HG02970 (cell line): ENCODE results near the gene TBCD.
"Not testable (repeated sequence)": the region's sequence is repeated elsewhere in the genome, so short reads cannot be mapped to it uniquely, and the experiment has no call there.

Source experiments
- ATAC-seq: cut with Tn5 transposase; IDR thresholded peaks from one replicate; pipeline ENCODE4 v1.9.1; 2021; ENCODE audit warnings: mild to moderate bottlenecking, moderate library complexity, moderate number of reproducible peaks; ENCODE audit not compliant: unreplicated experiment, low FRiP score

The TBCD gene

GRCh38 chr17:82754297-82755208 is 2.7 kb downstream of the TBCD start:
- ATAC-seq, result no peak

DNA sequence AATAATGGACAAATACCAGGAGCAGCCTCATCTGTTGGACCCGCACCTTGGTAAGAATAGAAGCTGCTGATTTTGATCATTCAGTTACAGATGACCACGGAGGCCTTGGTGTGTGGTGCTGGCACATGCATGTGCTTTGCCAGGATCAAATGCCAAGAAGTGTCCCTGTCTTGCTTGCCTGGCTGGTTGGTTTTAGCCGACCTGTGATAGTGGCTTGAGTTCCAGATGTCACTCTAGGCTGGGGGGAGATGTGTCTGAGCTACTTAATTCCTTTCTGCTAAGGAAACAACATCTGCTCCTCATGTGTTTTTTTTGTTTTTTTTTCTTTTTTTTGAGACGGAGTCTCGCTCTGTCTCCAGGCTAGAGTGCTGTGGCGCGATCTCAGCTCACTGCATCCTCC is 4.3 kb downstream of the TBCD start:
- ATAC-seq, result no peak

GRCh38 chr17:82765371-82765770 is 13.5 kb downstream of the TBCD start:
- ATAC-seq, result no peak

DNA sequence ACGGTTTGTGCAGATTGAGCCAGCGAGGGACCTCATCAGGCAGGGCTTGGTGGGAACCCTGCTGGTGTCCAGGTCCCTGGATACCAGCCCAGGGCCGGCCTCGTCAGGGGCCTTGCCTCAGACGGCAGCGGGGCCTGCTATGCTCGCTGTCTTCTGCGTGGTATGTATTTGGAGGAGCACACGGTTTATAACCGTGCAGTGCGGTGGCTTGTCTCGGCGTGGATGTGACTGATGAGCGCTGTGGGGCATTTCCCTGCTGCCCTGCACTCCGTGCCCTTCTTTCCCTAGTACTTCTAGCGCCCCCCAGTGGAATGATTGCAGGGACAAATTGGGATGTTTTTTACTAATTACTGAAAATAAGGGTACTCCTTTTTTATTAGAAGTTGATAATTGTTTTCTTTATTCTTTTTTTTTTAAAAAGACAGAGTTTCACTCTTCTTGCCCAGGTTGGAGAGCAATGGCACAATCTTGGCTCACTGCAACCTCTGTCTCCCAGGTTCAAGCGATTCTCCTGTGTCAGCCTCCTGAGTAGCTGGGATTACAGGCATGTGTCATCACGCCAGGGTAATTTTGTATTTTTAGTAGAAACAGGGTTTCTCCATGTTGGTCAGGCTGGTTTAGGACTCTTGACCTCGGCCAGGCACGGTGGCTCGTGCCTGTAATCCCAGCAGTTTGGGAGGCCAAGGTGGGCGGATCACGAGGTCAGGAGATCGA is 15.3 kb downstream of the TBCD start:
- ATAC-seq, result no peak

DNA sequence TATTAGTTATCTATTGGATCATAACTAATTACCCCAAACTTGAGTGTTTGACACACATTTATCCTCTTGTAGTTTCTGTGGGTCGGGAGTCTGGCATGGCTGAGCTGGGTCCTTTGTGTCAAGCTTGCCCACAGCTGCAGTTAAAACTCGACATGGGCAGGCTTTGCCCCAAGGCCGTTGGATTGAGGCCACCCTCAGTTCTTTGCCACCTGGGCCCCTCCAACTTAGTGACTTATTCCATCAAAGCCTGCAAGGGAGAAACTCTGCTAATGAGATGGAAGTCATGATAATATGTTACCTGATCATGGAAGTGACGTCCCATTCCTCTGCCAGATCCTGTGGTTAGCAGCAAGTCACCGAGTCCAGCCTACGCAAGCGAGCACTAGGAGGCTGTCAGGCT is 17.2 kb downstream of the TBCD start:
- no peak for ATAC-seq

DNA sequence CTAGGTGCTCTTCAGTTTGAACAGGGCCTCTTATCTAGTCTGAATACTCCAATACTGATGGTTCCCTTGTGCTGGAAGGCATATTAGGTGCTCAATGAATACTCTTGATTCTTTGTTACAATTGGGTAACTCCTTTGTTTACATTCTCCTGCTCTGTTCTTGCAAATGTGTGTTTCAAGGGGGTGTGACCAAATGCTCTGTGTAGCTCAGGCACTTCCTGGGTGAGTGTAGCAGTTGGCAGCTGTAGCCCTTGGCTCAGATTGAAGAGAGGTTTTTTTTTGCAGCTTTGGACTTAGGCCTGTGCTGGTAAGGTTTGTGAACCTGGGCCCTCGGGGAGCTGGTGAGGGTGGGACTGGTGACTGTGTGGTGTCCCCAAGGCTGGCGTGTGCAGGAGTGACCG is 20.2 kb downstream of the TBCD start:
- ATAC-seq, result no peak

DNA sequence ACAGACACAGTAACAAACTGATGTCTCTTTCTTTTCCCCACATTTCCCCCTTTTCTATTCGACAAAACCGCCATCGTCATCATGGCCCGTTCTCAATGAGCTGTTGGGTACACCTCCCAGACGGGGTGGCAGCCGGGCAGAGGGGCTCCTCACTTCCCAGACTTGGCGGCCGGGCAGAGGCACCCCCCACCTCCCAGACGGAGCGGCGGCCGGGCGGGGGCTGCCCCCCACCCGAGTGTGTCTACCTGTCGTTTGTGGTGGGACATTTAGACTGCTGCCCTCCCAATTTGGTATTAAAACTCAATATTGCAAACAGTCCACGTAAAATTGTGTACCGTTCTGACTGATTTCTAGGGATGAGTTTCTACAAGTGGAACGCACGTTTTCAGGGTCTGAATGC is 22.6 kb downstream of the TBCD start:
- not testable (repeated sequence) for ATAC-seq

DNA sequence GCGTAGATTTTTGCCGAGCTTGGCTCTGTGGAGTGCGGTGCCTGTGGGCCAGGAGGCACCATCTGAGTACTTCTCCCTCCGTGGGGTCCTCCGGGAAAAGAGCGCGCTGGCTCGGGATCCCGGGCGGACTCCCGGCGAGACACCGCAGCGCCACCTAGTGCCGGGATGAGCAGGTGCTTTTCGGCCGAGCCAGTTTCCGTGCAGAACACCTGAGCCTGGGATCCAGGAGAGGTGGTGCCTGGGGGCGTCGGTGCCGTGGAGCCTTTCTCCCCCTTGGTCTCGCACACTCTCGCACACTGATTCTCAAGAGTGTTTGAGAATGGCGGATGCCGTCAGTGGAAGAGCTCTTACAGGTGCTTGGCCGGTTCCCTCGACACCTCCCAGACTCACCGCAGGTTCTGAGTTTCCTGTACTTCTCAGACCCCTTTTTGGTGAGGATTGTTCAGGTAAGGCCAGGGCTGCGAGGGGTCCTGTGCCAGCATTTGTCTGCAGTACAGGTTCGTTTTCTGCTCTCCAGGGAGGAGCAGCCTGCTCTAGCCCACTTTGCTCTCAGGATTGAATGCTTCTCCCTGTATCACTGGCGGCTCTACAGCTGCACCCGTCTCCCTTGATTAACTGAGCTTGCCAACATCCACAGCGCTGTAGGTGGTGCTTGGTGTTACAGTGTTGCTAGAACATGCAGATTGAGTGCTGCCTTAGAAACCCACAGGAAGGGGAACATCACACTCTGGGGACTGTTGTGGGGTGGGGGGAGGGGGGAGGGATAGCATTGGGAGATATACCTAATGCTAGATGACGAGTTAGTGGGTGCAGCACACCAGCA is 23.3 kb downstream of the TBCD start:
- ATAC-seq, result no peak

GRCh38 chr17:82776454-82776853 is 24.6 kb downstream of the TBCD start:
- no peak for ATAC-seq

- ATAC-seq, result not testable (repeated sequence)
Measured at GRCh38 chr17:82777778-82778375, 26.0 kb downstream of the TBCD start.

GRCh38 chr17:82779541-82779940 is 27.7 kb downstream of the TBCD start:
- no peak for ATAC-seq

DNA sequence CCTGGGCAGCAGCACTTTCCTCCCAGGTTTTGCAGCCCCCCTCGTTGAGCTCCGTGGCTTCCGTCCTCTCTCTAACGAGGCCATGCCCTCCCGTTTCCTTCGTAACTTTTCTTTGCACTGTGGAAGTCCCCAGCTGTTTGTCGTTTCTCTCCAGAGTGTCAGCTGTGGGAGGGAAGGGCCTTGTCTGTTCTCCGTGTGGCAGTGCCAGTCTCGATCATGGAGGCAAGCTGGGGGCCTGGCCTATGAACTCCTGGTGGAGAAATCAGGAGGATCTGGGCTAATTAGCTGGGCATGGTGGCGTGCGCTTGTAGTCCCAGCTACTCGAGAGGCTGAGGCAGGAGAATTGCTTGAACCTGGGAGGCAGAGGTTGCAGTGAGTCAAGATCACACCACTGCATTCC is 28.3 kb downstream of the TBCD start:
- no peak for ATAC-seq

DNA sequence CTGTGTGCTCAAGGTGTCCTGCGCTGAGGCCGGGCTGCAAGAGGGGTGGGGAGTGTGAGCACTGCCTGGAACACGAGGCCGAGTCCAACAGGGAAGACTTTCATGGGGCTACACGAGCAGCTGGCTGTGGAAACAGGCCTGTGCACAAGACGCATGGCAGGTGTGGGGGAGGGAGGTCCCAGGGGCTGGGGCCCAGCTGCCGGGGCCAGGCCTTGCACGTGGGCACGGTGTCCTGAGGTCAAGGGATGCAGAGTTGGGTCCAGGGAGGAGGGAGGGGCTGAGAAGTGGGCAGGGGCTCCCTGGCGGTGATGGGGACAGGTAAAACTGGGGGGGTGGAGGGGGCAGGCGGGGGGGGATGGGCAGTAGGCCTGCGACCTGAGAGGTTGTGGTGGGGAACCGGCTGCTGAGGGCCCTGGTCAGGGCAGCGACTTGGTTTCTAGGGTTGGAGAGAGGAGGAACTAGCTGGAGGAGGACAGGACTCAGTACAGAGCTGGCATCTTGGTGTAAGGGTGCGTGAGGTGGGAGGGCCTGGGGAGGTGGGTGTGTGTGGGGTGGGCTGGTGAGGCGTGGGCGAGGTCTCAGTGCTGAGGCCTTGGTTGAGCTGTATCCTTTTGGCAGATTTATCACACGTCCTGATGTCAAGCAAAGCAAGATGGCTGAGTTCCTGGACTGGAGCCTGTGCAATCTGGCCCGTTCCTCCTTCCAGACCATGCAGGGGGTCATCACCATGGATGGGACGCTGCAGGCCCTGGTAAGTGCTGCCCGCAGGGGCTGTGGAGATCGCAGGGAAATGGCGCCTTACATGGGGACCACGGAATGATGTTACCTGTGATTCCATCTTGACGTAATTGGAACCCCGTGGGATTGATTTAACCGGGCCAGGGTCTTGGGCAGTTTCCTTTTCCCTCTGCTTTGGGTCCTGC is 29.4 kb downstream of the TBCD start:
- no peak for ATAC-seq

GRCh38 chr17:82781894-82782274 is 30.0 kb downstream of the TBCD start:
- ATAC-seq, result no peak

DNA sequence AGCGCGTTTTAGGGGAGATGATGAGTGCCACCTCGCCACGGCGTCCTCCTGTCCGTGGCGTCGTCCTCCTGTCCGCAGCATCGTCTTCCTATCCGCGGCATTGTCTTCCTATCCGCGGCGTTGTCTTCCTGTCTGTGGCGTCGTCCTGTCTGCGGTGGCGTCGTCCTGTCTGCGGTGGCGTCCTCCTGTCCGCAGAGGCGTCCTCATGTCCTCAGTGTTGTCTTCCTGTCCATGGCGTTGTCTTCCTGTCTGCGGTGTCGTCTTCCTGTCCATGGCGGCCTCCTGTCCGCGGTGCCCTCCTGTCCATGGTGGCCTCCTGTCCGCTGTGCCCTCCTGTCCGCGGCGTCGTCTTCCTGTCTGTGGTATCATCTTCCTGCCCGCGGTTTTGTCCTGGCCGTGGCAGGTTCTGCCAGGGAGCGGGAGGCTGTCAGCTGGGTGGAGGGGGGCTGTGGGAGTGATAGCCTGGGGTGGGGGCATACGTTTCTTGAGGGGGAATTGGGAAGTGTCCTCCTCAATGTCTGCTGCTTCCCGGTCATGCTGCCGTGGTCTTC is 30.9 kb downstream of the TBCD start:
- ATAC-seq, result no peak

DNA sequence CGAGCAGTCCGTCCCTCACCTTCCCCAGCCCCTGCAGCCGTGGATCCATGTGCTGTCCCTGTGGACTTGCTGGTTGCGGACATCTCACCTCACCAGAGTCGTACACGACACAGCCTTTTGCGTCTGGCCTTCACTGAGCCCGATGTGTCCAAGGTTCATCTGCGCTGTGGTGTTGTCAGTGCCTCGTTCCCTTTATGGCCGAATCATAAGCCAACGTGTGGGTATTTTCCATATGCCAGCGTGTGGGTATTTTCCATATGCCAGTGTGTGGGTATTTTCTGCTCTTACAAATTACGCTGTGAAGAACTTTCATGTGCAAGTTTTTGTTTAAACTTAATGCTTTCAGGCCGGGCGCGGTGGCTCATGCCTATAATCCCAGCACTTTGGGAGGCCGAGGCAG is 31.6 kb downstream of the TBCD start:
- no peak for ATAC-seq

- not testable (repeated sequence) for ATAC-seq
Measured at GRCh38 chr17:82785581-82785980, 33.7 kb downstream of the TBCD start.

DNA sequence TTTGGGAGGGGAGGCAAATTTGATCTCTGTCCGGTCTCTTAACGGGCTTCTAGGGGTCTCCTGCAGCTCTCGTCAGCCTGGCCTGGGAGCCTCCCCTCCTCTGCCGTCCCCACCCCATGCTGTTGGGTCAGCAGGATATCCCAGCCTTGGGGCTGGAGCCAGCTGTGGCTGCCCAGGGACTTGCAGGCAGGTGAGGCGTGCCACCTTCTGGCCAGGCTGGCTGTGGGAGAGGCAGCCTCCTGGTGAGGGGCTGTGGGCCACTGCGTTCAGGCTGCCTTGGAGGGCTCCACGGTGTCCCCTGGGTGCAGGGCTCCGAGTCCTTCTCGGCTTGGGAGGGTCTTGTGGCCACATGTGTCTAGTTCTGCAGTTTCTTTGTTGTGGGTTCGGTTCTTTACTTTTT is 34.6 kb downstream of the TBCD start:
- ATAC-seq, result no peak
